Neural progenitor cell (in vitro differentiated cells): ENCODE data around the gene ZBTB20. TPM values are rescaled to one million over a fixed set of nuclear protein-coding genes. Genes with fewer than 3 reads are reported as not detected.

ENCODE experiments used
- DNase-seq: peaks from one replicate; pipeline ENCODE4 v3.0.0-alpha.2; 2016; ENCODE audit warnings: low spot score
- H2AFZ ChIP-seq: fragments of 200-600 bp; sonication (generic); replicated peaks from 2 replicates; pipeline ENCODE4 v1.6.1; 2016; ENCODE audit warnings: antibody characterized with exemption
- H3F3A ChIP-seq: fragments of 200-600 bp; sonication (generic); 2 replicates; pipeline ENCODE4 v1.6.1; 2016; ENCODE audit warnings: antibody characterized with exemption, low read depth
- H3K27ac ChIP-seq: fragments of 200-600 bp; sonication (generic); 2 replicates; pipeline ENCODE4 v1.5.1; 2016; ENCODE audit warnings: mild to moderate bottlenecking
- H3K27me3 ChIP-seq: fragments of 200-600 bp; sonication (generic); 2 replicates; pipeline ENCODE4 v1.6.1; 2016; ENCODE audit warnings: mild to moderate bottlenecking, moderate library complexity
- H3K36me3 ChIP-seq: fragments of 200-600 bp; sonication (generic); 2 replicates; pipeline ENCODE4 v1.5.1; 2016
- H3K4me1 ChIP-seq: fragments of 200-600 bp; sonication (generic); 2 replicates; pipeline ENCODE4 v1.6.1; 2016; ENCODE audit warnings: mixed run types
- H3K4me2 ChIP-seq: fragments of 200-600 bp; sonication (generic); 2 replicates; pipeline ENCODE4 v1.6.1; 2016
- H3K4me3 ChIP-seq: fragments of 200-600 bp; sonication (generic); 2 replicates; pipeline ENCODE4 v1.5.1; 2016
- H3K79me2 ChIP-seq: fragments of 200-600 bp; sonication (generic); 2 replicates; pipeline ENCODE4 v1.6.1; 2016; ENCODE audit warnings: low read depth
- H3K9ac ChIP-seq: fragments of 200-600 bp; sonication (generic); 2 replicates; pipeline ENCODE4 v1.6.1; 2016
- H3K9me3 ChIP-seq: fragments of 200-600 bp; sonication (generic); 2 replicates; pipeline ENCODE4 v1.5.1; 2016; ENCODE audit warnings: low read depth
- H4K20me1 ChIP-seq: fragments of 200-600 bp; sonication (generic); 2 replicates; pipeline ENCODE4 v1.6.1; 2016; ENCODE audit warnings: low read depth
- H3K27ac Mint-ChIP-seq: 3 replicates; pipeline ENCODE4 v1.8.0; 2021; ENCODE audit warnings: mixed read lengths
- H3K27me3 Mint-ChIP-seq: 2 replicates; pipeline ENCODE4 v1.8.0; 2022; ENCODE audit warnings: low read depth, mild to moderate bottlenecking, inconsistent platforms, moderate library complexity, mixed read lengths; ENCODE audit not compliant: insufficient read depth
- H3K36me3 Mint-ChIP-seq: 3 replicates; pipeline ENCODE4 v1.8.0; 2021; ENCODE audit warnings: mixed read lengths
- H3K4me1 Mint-ChIP-seq: 3 replicates; pipeline ENCODE4 v1.8.0; 2021; ENCODE audit warnings: mixed read lengths
- H3K4me3 Mint-ChIP-seq: 3 replicates; pipeline ENCODE4 v1.8.0; 2021; ENCODE audit warnings: mild to moderate bottlenecking, moderate library complexity, mixed read lengths
- H3K9me3 Mint-ChIP-seq: 3 replicates; pipeline ENCODE4 v1.8.0; 2020; ENCODE audit warnings: mixed read lengths
- EZH2 ChIP-seq: fragments of 200-600 bp; sonication (generic); IDR thresholded peaks from 2 replicates; pipeline ENCODE4 v1.6.1; 2017; ENCODE audit warnings: antibody characterized with exemption, mild to moderate bottlenecking, moderate library complexity
- EZH2phosphoT487 ChIP-seq: fragments of 200-600 bp; sonication (generic); IDR thresholded peaks from 2 replicates; pipeline ENCODE4 v1.6.1; 2017; ENCODE audit warnings: antibody characterized with exemption
- total RNA-seq: library from RNA; depleted of rRNA; stranded (reverse); fragments of >200 nt; gene quantifications from 2 replicates; pipeline ENCODE4 v1.2.3, GENCODE V29; 2015; ENCODE audit warnings: low replicate concordance
- TF ChIP-seq, protein P1 (sequence below): fragments of 200-600 bp; sonication (generic); IDR thresholded peaks from 2 replicates; pipeline ENCODE4 v1.5.1; 2017; ENCODE audit warnings: antibody characterized with exemption, mild to moderate bottlenecking

Gene ZBTB20
- total RNA-seq, 1 donor from 2014 or later, result 1.9 TPM

DNA sequence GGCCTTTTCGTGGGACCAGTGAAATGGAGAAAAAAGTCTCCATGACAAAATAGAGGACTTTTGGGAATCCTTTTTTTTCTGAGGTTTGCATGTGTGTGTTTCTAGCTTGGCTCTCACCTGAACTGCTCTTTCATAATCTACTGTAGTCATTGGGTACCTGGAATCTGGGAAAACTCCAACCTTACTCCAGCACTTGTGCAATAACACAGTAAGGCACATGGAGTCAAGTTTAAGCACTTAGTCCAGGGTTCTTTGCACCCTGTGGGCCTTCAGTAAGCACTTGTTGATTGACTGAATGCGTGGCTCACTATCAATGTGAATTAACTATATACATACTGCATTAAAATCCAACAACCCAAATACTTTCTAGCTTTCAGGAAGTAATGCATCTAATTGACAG, 299.5 kb downstream of the ZBTB20 start:
- Histone ChIP-seq H3F3A (no peaks in the 10 kb centered on the region), H3K4me3 (no peak overlapping the region), H3K36me3 (no peaks in the 10 kb centered on the region), H3K9me3 (no peaks in the 10 kb centered on the region), H3K4me1 (no peaks in the 10 kb centered on the region), H3K27me3 (no peaks in the 10 kb centered on the region), H3K4me2 (no peak overlapping the region), H4K20me1 (no peaks in the 10 kb centered on the region), H3K79me2 (no peaks in the 10 kb centered on the region), H2AFZ (no peak overlapping the region), H3K9ac (no peak overlapping the region), H3K27ac (no peak overlapping the region)
- H3K27ac Mint-ChIP-seq, result no peak overlapping the region
- no peak overlapping the region for H3K4me3 Mint-ChIP-seq
- peaks cover 11% of the 10 kb centered on the region for H3K4me1 Mint-ChIP-seq
- H3K36me3 Mint-ChIP-seq, result peaks cover 3% of the 10 kb centered on the region
- no peak for DNase-seq
- H3K9me3 Mint-ChIP-seq, result no peaks in the 10 kb centered on the region
- no peak for TF ChIP-seq EZH2
- no peak for TF ChIP-seq EZH2phosphoT487
- TF ChIP-seq, protein P1, sequence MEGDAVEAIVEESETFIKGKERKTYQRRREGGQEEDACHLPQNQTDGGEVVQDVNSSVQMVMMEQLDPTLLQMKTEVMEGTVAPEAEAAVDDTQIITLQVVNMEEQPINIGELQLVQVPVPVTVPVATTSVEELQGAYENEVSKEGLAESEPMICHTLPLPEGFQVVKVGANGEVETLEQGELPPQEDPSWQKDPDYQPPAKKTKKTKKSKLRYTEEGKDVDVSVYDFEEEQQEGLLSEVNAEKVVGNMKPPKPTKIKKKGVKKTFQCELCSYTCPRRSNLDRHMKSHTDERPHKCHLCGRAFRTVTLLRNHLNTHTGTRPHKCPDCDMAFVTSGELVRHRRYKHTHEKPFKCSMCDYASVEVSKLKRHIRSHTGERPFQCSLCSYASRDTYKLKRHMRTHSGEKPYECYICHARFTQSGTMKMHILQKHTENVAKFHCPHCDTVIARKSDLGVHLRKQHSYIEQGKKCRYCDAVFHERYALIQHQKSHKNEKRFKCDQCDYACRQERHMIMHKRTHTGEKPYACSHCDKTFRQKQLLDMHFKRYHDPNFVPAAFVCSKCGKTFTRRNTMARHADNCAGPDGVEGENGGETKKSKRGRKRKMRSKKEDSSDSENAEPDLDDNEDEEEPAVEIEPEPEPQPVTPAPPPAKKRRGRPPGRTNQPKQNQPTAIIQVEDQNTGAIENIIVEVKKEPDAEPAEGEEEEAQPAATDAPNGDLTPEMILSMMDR, result no peak
- no peaks in the 10 kb centered on the region for H3K27me3 Mint-ChIP-seq

DNA sequence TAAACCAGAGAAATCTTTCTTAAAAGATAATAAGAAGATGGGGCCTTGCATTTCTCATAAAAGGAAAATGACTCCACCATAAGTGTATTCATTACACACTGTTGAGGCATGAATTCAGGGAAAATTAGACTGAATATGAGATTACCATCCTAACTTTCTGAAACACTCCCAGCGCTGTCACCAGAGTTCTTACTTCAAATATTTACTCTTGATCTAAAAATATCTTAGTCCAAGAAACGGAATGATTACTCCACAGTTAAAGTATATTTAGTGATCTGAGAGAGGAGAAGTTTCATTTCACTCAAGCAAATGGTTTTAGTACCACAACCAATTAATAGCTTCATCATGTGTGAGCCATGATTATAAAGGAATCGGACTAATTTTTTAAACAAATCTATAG, 300.3 kb downstream of the ZBTB20 start:
- Histone ChIP-seq H4K20me1 (no peaks in the 10 kb centered on the region), H3K79me2 (no peaks in the 10 kb centered on the region), H3K9me3 (no peaks in the 10 kb centered on the region), H3F3A (no peaks in the 10 kb centered on the region), H3K27me3 (no peaks in the 10 kb centered on the region), H3K4me3 (no peak overlapping the region), H3K4me1 (no peaks in the 10 kb centered on the region), H3K27ac (no peak overlapping the region), H3K9ac (no peak overlapping the region), H3K36me3 (no peaks in the 10 kb centered on the region), H2AFZ (no peak overlapping the region), H3K4me2 (no peak overlapping the region)
- H3K9me3 Mint-ChIP-seq, result no peaks in the 10 kb centered on the region
- no peak for DNase-seq
- H3K4me1 Mint-ChIP-seq, result peaks cover 11% of the 10 kb centered on the region
- H3K27me3 Mint-ChIP-seq, result no peaks in the 10 kb centered on the region
- peaks cover 3% of the 10 kb centered on the region for H3K36me3 Mint-ChIP-seq
- TF ChIP-seq, protein P1, result no peak
- TF ChIP-seq EZH2phosphoT487, result no peak
- TF ChIP-seq EZH2, result no peak
- H3K4me3 Mint-ChIP-seq, result no peak overlapping the region
- no peak overlapping the region for H3K27ac Mint-ChIP-seq

DNA sequence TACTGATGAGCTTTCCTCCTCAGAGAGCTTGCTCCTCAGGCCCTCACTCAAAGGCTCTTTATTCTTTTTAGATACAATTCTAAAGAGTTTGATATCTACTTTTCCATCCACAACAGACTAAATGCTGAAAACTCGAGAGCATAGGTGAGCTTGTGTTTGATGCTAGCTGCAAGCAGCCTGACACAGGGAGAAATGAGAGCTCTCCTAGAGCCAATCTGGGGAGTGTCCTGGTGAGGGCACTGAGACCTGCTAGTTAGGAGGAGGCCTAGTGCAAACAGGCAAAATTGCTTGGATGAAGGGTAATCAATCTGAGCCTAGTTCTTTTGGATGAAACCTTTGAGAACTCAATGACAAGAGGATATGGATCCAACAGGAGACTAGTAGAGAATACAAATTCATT, 300.8 kb downstream of the ZBTB20 start:
- no peak overlapping the region for H3K9ac ChIP-seq
- no peak overlapping the region for H2AFZ ChIP-seq
- H3K4me1 Mint-ChIP-seq, result peaks cover 11% of the 10 kb centered on the region
- H3K27me3 ChIP-seq, result no peaks in the 10 kb centered on the region
- H3K9me3 Mint-ChIP-seq, result no peaks in the 10 kb centered on the region
- H3K27ac Mint-ChIP-seq, result no peak overlapping the region
- H3K36me3 ChIP-seq, result no peaks in the 10 kb centered on the region
- TF ChIP-seq EZH2 (no peak), EZH2phosphoT487 (no peak)
- TF ChIP-seq, protein P1, result no peak
- no peak for DNase-seq
- H3K27ac ChIP-seq, result no peak overlapping the region
- no peaks in the 10 kb centered on the region for H3K79me2 ChIP-seq
- no peaks in the 10 kb centered on the region for H4K20me1 ChIP-seq
- no peaks in the 10 kb centered on the region for H3F3A ChIP-seq
- H3K36me3 Mint-ChIP-seq, result peaks cover 3% of the 10 kb centered on the region
- H3K4me3 Mint-ChIP-seq, result no peak overlapping the region
- no peaks in the 10 kb centered on the region for H3K9me3 ChIP-seq
- H3K4me1 ChIP-seq, result no peaks in the 10 kb centered on the region
- H3K4me2 ChIP-seq, result no peak overlapping the region
- H3K4me3 ChIP-seq, result no peak overlapping the region
- no peaks in the 10 kb centered on the region for H3K27me3 Mint-ChIP-seq

DNA sequence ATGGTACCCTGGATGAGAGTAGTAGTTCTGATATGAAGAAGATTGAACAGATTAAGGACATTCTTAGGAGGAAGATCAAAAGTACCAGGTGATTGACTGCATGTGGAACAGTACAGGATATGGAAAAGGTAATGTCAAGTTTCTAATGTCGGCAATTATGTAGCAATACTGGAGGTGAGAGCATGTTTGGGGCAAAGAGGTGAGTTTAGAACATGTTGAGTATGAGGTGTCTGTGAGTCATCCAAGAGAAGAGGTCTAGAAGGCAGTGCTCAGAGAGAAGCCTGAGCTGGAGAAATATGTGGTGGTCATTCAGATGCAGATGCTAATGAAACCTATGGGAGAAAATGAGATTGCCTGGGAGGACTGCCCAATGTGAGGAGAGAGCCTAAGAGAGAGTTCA, 305.6 kb downstream of the ZBTB20 start:
- Histone ChIP-seq H3K4me3 (no peak overlapping the region), H2AFZ (no peak overlapping the region), H3K9me3 (no peaks in the 10 kb centered on the region), H4K20me1 (no peaks in the 10 kb centered on the region), H3K4me1 (no peaks in the 10 kb centered on the region), H3K79me2 (no peaks in the 10 kb centered on the region), H3K27me3 (no peaks in the 10 kb centered on the region), H3F3A (no peaks in the 10 kb centered on the region), H3K9ac (no peak overlapping the region), H3K27ac (no peak overlapping the region), H3K36me3 (no peaks in the 10 kb centered on the region), H3K4me2 (no peak overlapping the region)
- Mint-ChIP-seq H3K9me3 (no peaks in the 10 kb centered on the region), H3K27me3 (no peaks in the 10 kb centered on the region), H3K36me3 (peaks cover 3% of the 10 kb centered on the region), H3K4me3 (no peak overlapping the region), H3K4me1 (no peaks in the 10 kb centered on the region), H3K27ac (no peak overlapping the region)
- TF ChIP-seq, protein P1, result no peak
- TF ChIP-seq EZH2phosphoT487, result no peak
- TF ChIP-seq EZH2, result no peak
- DNase-seq, result no peak
